ENCODE results near the gene ELK4.

ELK4 gene

DNA sequence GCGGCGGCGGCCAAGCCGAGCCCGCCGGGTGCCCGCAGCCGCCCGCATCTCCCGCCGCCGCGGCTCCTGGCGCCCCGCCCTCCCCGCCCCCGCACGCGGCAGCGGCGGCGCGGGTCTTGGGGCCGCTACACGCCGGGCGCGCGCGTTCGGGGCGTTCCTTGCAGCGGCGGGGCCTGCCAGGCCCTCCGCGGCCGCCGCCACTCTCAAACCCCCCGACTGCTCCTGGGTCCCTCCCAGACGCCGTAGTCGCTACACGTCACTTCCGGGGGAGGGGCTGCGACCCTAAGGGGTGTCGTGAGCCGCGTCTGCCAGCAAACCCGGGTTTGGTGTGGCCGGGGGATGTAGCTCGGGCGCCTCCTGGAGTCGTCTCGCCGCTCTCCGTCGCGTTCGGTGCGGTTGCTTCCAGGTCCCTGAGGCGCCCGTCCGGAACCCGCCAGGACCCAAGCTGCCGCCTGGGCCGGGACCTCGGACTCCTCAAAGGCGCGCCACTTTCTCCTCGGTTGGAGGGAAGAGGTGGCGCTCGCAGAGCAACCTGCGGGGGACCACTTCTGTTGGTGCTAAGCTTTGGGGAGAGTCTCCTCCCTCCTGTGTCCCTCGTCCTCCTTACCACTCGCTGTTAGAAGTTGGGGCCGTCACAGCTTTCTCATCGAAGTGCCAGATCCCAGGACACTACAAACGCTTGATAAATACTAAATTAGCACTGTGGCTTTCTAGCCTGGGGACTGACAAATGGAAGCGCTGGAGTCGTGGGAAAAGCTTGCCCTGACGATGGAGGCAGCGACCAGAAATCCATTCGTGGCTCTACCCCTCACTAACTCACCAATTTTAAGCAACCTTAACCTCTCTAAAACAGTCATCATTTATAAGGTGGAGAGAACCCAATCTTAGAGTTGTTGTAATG, at the start of gene ELK4:
Gene ELK4, minus strand, starts transcription at position 244 of the 901 bp plus-strand sequence. CDS start 8,129 bp downstream, outside the sequence.
- DNase-seq, result peak; percentile 99

- DNase-seq, result no peak
Observed at GRCh38 chr1:205681364-205681763, 49.6 kb upstream of the ELK4 start.

DNA sequence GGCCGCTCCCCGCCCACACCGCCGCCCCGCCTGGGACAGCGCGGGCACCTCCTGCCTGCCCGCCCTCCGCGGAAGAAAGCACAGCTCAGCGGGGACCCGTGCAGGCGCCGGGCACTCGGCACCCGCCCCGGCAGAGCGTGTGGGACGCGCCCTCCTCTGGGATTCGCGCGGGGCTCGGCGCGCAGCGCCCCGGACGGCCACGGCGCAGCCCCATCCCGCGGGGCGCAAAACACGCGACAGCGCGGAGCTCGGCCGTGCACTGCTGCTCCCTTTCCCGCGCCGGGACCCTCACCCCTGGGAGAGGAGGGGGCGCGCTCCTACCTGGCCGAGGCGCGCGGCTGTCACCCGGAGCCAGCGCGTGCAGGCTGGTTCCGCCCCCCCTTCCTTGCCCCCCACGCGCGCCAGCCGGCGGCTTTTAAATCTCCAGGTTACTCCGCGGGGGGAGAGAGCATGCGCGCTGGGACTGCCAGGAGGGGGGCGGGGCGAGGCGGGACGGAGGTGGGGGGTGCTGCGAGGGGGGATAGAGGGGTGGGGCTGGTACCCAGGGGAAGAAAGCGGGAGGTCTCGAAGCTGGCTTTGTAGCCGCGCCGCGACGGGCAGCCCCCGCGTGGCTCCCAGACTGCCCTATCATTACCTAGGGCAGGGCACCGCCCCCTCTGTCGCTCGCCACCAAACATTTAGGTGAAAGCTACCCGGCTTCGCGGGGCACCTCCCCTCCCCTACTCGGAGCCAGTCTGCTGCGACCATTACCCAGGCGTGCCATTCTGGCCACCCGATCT, 48.5 kb upstream of the ELK4 start, which contains the start of gene SLC45A3:
Gene SLC45A3, minus strand, starts transcription at position 437 of the 779 bp plus-strand sequence. CDS start 15,853 bp downstream, outside the sequence.
- no peak for DNase-seq

GRCh38 chr1:205678286-205679111, 46.7 kb upstream of the ELK4 start:
- DNase-seq, result no peak

- no peak for DNase-seq
Observed at GRCh38 chr1:205677167-205677566, 45.4 kb upstream of the ELK4 start.

DNA sequence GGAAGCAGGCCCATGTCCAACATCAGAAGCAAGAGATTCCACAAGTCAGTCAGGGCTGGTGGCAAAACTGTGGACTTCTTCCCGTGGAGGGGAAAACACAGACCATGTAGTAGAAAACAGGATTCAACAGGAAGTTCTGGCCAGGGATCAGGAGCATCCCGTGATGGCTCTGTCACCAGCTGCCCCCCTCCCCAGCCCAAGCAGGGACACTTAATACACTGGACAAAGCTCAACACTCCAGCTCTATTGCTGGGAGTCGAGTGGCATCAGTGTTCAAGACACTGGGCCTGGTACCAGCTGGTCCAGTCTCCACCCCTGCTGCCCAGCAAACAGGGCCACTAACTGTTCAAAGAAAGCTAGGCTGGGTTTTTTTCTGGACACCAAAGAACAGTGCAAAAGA, 44.8 kb upstream of the ELK4 start:
- no peak for DNase-seq

DNA sequence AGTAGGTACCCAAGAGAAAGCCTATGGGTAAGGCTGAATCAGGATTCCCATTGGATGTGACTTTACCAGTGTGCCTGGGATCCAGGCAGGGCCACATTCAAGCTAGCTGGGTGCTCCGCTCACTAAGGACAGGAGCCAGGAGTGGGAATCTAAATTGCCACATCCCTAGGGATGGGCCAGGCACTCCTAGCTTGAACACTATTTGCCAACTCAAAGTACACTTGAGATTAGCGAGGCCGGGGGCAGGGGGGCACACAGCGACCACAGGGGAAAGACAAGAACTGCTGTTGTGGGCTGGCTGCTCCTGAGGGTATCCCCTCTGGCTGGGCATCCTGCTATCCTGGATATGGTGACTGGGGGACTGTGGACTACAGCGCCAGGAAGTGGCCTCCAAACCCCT, 44.2 kb upstream of the ELK4 start:
- no peak for DNase-seq

- no peak for DNase-seq
Observed at GRCh38 chr1:205675247-205675646, 43.4 kb upstream of the ELK4 start.

- DNase-seq, result no peak
Observed at GRCh38 chr1:205672970-205673369, 41.2 kb upstream of the ELK4 start.

GRCh38 chr1:205672395-205672889, 40.6 kb upstream of the ELK4 start:
- DNase-seq, result no peak

- no peak for DNase-seq
Observed at GRCh38 chr1:205670611-205671430, 39.0 kb upstream of the ELK4 start.

GRCh38 chr1:205670150-205670446, 38.3 kb upstream of the ELK4 start:
- DNase-seq, result no peak

DNA sequence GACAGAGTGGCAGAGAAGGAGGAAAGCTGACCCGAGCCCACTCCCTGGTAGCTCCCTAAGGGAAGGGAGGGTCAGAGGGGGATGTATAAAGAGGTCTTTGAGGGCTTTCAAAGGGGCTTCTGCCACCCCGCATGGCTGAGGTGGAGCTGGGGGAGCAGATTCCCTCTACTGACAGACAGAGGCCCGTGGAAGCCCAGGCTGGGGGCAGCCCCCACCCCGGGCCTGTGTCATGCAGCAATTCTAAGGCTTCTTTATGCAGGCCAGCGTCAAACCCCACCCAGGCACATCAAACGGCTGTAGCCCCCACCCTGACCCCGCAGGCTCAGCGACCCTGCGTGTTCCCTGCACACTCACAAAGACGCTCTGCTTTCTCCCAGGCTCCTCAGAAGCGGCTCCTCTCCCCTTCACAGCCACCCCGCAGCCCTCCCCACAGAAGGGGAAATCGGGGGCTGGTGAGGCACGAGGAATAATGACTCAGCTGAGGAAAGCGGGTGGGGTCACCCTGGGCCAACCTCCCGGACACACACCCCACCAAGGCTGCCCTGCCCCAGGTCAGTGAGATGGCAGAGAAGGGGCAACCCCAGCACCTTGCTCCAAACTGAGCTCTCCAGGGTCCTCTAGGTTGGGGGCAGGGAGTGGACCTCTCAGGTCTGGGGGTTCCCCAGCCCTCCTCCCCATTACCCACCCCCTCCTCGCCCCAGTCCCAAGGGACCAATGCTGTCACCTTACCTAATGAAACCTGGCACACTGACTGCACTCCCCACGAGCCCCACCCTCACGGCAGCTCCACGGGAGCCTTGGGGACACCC, 37.7 kb upstream of the ELK4 start:
- no peak for DNase-seq

- DNase-seq, result no peak
Observed at GRCh38 chr1:205668951-205669340, 37.1 kb upstream of the ELK4 start.

- DNase-seq, result no peak
Observed at GRCh38 chr1:205667909-205668643, 36.3 kb upstream of the ELK4 start.

- no peak for DNase-seq
Observed at GRCh38 chr1:205666372-205667166, 34.8 kb upstream of the ELK4 start.

DNA sequence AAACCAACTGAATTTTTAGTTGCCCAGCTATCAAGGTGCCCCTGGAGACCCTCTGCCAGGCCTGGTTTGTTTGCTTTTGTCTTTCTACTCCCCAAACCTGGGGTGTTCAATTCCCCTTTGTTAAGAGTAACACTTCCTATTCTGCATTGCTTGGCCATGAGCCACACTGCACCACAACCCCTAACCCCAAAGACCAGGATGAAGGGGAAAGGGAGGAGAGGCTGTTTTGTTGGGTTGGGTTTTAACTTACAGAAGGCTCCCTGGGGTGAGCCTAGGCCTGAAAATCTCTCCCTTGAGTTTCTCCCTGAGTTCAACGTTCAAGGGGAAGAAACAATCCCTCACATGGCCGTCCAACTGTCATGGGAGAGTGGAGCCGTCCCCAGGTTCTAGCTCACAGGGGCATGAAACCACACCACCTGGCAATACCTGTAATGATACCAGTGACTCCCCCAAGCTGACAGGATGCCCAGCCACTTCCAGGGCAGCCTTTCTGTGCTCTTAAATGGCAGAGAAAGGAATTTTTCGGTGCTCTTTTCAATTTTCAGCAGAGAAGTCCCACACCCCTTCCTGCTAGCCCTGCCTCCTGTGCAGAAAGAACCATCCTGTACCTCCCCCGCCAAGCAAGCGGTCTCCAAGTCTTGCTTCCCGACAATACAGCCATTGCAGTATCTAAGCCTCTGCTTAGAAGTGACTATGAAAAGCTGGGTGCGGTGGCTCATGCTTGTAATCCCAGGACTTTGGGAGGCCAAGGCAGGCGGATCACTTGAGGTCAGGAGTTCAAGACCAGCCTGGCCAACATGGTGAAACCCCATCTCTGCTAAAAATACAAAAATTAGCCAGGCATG, 33.6 kb upstream of the ELK4 start:
- no peak for DNase-seq

DNA sequence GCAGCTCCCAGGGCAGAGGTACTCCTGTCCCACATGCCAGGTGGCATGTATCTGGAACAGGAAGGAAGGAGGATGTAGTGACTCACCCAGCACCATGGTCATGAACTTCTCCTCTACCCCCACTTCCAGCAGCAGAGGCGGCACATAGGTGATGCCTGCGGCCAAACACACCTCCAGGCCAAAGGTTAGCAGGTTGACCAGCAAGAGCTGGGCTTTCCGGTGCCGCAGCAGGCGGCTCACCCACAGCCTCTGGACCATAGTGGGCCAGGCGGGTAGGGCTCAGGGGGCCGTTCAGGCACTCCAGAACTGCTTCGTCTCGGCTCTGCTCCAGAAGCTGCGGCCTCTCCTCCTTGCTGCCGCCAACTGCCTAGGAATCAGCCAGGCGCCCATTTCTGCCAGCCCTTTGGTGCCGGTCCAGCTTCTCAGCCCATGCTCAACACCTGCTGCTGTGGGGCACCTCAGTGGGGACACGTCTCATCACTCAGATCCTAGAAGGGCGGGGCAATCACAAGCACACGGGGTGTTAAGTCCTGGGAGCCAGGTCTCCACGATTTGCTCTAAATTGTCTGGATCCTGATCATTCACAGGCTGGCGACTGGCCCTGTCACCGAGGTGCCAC, 32.7 kb upstream of the ELK4 start:
- DNase-seq, result no peak

All from right forelimb (tissue), 1 donor.